SK-N-SH (cell line): ENCODE measurements around the gene CALML6.

Source experiments
- RAD21 ChIP-seq: IDR thresholded peaks from 2 replicates; pipeline ENCODE4 v1.6.1; 2012; ENCODE audit warnings: mild to moderate bottlenecking, low read length
- TCF12 ChIP-seq: IDR thresholded peaks from 2 replicates; pipeline ENCODE4 v1.4.0; 2012
- TF ChIP-seq, protein P1 (sequence below): fragments of 200-600 bp; sonication (generic); IDR thresholded peaks from 2 replicates; pipeline ENCODE4 v1.6.1; 2017; ENCODE audit warnings: antibody characterized with exemption, mild to moderate bottlenecking, moderate library complexity

DNA sequence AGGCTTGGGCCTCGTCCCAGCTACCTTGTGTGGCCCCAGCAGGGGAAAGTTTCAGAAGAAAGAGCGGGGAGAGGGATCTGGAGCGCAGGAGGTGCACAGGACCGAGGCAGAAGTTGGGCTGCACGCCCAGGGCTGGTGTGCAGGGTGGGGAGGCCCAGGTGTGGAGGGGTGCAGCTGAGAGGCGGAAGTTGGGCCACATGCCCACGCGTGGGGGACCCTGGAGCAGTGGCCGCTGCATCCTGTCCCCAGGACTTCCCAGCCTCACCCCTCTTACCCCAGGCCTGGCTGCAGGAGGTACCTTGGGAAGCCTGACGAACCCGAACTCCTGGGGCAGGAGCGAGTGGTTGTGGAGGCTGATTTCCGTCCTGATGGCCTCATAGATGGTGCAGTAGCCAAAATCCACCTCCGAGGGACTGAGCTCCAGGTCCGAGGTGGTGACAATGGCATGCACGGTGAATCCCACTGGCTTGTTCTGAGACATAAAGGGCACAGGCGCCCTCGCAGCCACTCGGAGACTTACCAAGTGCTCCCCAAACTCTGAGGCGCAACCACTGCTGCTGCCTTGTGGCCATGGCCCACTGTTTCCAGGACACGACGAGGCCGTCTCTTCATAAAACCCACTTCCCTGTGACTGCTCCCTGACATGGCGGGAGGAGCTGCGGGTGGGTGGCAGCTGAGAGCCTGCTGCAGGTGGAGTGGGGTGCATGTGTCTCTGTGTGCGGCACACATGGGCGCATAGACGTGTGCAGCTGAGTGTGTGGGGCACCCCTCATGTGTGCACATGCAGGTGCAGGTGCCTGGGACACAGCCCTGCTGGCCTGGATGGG is 24.4 kb downstream of the CALML6 start:
- TF ChIP-seq, protein P1, sequence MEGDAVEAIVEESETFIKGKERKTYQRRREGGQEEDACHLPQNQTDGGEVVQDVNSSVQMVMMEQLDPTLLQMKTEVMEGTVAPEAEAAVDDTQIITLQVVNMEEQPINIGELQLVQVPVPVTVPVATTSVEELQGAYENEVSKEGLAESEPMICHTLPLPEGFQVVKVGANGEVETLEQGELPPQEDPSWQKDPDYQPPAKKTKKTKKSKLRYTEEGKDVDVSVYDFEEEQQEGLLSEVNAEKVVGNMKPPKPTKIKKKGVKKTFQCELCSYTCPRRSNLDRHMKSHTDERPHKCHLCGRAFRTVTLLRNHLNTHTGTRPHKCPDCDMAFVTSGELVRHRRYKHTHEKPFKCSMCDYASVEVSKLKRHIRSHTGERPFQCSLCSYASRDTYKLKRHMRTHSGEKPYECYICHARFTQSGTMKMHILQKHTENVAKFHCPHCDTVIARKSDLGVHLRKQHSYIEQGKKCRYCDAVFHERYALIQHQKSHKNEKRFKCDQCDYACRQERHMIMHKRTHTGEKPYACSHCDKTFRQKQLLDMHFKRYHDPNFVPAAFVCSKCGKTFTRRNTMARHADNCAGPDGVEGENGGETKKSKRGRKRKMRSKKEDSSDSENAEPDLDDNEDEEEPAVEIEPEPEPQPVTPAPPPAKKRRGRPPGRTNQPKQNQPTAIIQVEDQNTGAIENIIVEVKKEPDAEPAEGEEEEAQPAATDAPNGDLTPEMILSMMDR: no peak
- TF ChIP-seq TCF12: no peak
- TF ChIP-seq RAD21: no peak
